ENCODE data around the gene LZTR1. TPM values are rescaled to one million over a fixed set of nuclear protein-coding genes. Genes with fewer than 3 reads are reported as not detected.

The LZTR1 gene
- total RNA-seq, 1 donor from 2014 or later, result 87.0 TPM

DNA sequence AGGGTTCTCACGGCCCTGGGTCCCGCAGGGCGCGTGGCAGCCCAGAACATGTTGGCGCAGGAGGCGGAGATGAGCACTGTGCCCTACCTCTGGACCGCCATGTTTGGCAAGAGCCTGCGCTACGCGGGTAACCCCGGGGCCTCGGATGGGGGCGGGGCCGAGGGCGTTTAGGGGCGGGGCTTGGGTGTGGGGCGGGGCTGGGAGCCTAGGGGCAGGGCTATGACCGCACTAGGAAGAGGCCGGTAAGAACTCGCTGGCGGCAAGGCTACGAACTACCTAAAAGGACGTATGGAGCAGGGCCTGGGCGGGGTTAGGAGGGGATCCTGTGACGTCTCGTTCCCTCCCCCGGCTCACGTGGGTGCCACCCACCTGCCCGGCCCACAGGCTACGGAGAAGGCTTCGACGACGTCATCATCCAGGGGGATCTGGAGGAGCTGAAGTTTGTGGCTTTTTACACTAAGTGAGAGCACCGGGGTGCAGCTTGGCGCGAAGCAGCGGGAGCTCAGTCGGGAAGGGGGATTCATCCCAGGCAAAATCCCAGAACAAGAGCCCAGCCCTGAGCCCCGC, 2.8 kb upstream of the LZTR1 start:
- peak overlapping the region; percentile 14 for H3K27ac Mint-ChIP-seq (ENCODE audit: unreplicated experiment)
- H3K36me3 Mint-ChIP-seq (ENCODE audit: low read depth), result peaks cover 3% of the 10 kb centered on the region
- no peak for TF ChIP-seq CTCF (IDR thresholded peaks at IDR 0.05)
- peaks cover 2% of the 10 kb centered on the region for H3K27me3 Mint-ChIP-seq (ENCODE audit: low read depth)
- H3K4me1 Mint-ChIP-seq (ENCODE audit: low read depth), result peaks cover 35% of the 10 kb centered on the region
- peak; percentile 79 for DNase-seq (ENCODE audit: low spot score)
- H3K4me3 Mint-ChIP-seq (ENCODE audit: unreplicated experiment), result peak overlapping the region; percentile 56
- peaks cover 10% of the 10 kb centered on the region for H3K9me3 Mint-ChIP-seq (ENCODE audit: low read depth)

GRCh38 chr22:20979940-20980453, 2.1 kb upstream of the LZTR1 start:
- no peak overlapping the region for H3K27ac Mint-ChIP-seq (ENCODE audit: unreplicated experiment)
- H3K27me3 Mint-ChIP-seq (ENCODE audit: low read depth), result peaks cover 2% of the 10 kb centered on the region
- no peak for TF ChIP-seq CTCF (IDR thresholded peaks at IDR 0.05)
- peak; percentile 87 for DNase-seq (ENCODE audit: low spot score)
- H3K36me3 Mint-ChIP-seq (ENCODE audit: low read depth), result peaks cover 3% of the 10 kb centered on the region
- no peak overlapping the region for H3K4me3 Mint-ChIP-seq (ENCODE audit: unreplicated experiment)
- peaks cover 10% of the 10 kb centered on the region for H3K9me3 Mint-ChIP-seq (ENCODE audit: low read depth)
- H3K4me1 Mint-ChIP-seq (ENCODE audit: low read depth), result peaks cover 35% of the 10 kb centered on the region

DNA sequence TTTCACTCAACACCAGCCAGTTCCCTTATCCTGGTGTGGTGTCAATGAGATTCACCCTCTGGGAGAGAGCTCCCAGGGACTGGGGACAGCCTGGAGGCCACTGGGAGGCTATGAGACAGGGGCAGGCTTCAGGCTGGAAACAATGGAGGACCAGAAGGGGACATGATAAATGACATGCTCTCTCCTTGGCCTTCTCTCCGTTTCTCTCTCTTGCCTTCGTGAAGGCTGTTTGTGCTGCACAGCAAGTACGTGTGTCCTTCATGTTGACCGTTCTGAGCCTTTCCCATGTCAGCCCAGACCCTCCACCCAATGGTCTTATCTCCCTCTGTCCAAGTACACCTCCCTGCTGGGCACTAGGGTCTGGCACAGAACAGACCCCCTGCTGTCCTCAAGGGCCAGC, 1.6 kb upstream of the LZTR1 start:
- H3K27ac Mint-ChIP-seq (ENCODE audit: unreplicated experiment), result no peak overlapping the region
- no peak for DNase-seq (ENCODE audit: low spot score)
- no peak for TF ChIP-seq CTCF (IDR thresholded peaks at IDR 0.05)
- H3K9me3 Mint-ChIP-seq (ENCODE audit: low read depth), result peaks cover 10% of the 10 kb centered on the region
- H3K36me3 Mint-ChIP-seq (ENCODE audit: low read depth), result peaks cover 3% of the 10 kb centered on the region
- H3K4me3 Mint-ChIP-seq (ENCODE audit: unreplicated experiment), result peak overlapping the region; percentile 18
- H3K4me1 Mint-ChIP-seq (ENCODE audit: low read depth), result peaks cover 35% of the 10 kb centered on the region
- peaks cover 2% of the 10 kb centered on the region for H3K27me3 Mint-ChIP-seq (ENCODE audit: low read depth)

DNA sequence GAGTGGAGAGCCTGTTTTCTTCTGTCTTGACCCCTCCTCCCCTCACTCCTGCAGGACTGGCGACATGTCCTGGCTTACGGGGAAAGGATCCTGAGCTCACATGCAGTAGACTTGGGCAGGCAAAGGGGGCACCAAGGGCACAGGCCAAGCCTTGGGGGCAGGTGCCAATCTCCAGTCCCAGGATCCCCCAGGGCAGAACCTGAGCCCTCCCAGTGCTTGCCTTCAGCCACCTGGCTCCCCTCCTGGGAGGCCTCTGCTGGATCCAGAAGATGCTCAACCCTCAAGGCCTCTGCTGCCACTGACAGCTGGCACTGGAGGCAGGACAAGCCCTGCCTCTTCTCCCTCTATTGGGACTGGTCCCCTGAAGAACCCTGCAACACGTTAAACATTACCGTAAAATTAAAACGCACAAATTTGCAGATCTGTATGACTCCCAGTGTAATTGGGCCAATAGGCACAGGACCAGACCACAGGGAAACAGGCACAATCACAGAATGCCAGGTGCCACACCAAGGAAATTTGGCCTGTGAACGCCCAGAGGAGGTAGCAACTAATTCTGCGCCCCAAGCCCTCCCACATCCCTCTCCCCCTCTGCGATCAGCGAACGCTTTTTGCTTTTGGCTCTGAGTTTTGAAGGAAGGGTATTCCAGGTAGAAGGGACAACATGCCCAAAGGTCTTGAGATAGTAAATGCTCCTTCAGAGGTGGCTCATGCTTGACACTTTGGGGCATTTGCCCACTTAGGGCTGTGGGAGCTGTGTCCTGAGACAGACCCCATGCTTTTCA, 967 bp upstream of the LZTR1 start:
- peaks cover 2% of the 10 kb centered on the region for H3K27me3 Mint-ChIP-seq (ENCODE audit: low read depth)

More for the DNA sequence above, 967 bp upstream of the LZTR1 start:
- Mint-ChIP-seq H3K4me1 (ENCODE audit: low read depth) (peaks cover 35% of the 10 kb centered on the region), H3K9me3 (ENCODE audit: low read depth) (peaks cover 10% of the 10 kb centered on the region), H3K27ac (ENCODE audit: unreplicated experiment) (peak overlapping the region; percentile 90), H3K4me3 (ENCODE audit: unreplicated experiment) (peak overlapping the region; percentile 100), H3K36me3 (ENCODE audit: low read depth) (peaks cover 3% of the 10 kb centered on the region)
- TF ChIP-seq CTCF (IDR thresholded peaks at IDR 0.05), result no peak
- no peak for DNase-seq (ENCODE audit: low spot score)
